Ovary (tissue), 3 donors: Measurements from ENCODE around the gene VGLL4.

ENCODE experiments used
- CTCF ChIP-seq, 3 donors: fragments of 450-650 bp in 2 of 3; fragments of 200-600 bp in 1 of 3; IDR thresholded peaks; one replicate each; pipeline versions ENCODE4 v1.5.1 to v1.8.0; 2016 to 2022; ENCODE audit warnings: antibody characterized with exemption in 3 of 3, mild to moderate bottlenecking in 1 of 3
- EP300 ChIP-seq: sonication (generic); formaldehyde crosslinking; IDR thresholded peaks from one replicate; pipeline ENCODE4 v1.6.1; 2017; ENCODE audit warnings: antibody characterized with exemption
- POLR2A ChIP-seq: fragments of 450-650 bp; IDR thresholded peaks from one replicate; pipeline ENCODE4 v1.6.1; 2017; ENCODE audit warnings: antibody characterized with exemption, mild to moderate bottlenecking, moderate library complexity
- donor health status: DM: no; HTN: no; CAD: no.

- TF ChIP-seq EP300 (no peak), CTCF (IDR thresholded peaks at IDR 0.05) (no peak), POLR2A (no peak)
These were observed 122.5 kb downstream of the VGLL4 start for GRCh38 chr3:11521167-11521566.
